ENCODE data around the gene FAM3D.

FAM3D gene

DNA sequence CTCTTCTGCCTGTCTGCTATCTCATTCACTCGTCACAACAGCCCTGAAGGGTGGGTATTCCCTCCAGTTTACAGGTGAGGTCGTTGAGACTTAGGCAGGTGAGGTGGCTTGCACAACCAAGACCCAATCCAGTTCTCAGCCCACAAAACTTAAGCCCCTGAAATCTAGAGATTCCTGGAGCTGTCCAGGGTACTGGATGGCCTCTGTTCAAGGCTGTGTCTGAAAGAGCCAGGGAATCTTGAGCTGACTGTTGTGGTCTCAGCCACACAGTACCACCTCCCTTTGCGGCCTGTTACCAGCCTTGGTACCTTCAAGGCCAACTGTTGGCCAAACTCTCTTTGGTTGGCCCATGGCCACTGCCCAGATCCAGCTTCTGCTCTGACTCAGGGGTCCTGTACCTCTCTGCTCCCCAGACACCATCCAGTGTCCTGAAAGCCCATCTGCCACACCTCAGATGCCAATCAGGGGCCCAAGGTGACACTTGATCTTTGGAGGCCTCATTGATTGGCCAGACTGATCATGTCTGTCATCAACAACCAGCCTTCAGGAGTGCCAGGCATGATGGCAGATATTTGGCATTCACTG lies 78.5 kb downstream of the FAM3D start:
- peak; percentile 22 for DNase-seq

DNA sequence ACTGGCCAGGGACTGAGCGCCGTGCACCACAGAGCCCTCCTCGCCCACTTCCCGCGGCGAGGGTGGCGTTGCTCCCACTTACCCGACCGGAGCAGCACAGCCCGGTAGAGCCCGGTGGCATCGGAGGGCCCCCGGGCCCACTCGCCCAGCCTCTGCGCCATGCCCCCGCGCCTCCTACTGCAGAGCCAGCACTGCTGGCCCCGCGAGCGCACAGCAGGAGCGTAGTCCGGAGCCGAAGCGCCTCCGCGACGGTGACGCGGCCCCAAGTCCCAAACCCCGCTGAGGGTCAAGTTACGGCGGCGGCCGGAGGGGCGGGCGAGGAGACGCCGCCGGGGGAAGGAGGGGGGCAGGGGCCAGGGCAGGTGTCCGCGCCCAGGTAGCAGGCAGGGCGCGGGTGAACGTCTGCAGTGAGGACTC lies 79.8 kb downstream of the FAM3D start:
- no peak for DNase-seq

DNA sequence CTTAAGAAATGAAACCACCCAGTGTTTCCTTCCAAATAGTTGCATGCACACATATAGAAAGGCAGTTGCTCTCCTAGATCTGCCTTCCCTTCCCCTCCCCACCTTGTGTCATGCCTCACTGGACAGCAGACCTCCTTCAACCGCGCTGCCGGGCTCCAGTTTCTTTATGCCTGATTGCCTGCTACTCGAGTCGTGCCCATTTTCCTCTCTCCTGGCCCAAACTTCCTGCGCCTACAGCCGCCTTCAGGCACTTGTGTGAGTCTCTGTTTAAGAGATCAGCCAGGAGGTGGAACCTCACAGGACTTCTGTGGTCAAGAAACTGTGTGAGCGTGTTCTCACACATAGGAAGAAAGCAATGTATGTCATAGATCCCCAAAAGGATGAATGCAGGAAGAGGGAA lies 80.6 kb downstream of the FAM3D start:
- DNase-seq: no peak

DNA sequence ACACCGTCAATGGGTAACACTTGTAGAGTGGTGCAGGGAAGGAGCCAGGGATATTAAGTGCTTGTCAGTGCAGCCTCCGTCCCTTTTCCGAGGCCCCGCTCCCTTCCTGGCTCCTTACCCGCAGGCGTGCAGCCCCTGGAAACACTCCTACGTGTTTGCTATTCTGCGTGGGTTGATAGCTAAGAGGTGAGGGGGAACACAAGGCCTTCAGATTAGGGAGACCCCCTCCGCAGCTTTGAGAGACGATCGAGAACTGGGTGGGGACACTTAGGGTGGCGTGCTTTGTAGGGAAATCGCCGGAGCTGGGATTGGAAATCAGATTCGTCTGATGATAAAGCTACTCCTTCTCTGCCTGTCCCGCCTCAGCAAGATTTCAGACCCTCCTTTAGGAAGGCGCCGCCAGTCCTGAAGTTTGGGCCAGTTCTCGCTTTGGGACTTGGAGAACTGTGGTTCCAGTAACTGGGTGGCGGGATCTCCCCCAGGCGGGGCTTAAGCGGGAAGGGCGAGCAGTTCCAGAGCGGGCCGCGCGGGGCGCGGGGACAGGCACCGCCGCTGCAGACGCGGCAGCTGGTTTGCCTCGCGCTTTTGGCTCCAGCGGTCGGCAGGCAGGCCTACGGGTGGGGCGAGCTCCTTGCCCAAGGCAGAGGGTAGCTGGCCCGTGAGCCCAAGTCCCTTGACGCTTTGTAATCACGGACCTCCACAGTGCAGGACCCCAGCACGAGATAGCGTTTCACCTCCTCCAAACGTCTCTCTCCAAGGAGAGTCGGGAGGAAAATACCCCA lies 81.4 kb downstream of the FAM3D start:
- DNase-seq: peak; percentile 33

DNA sequence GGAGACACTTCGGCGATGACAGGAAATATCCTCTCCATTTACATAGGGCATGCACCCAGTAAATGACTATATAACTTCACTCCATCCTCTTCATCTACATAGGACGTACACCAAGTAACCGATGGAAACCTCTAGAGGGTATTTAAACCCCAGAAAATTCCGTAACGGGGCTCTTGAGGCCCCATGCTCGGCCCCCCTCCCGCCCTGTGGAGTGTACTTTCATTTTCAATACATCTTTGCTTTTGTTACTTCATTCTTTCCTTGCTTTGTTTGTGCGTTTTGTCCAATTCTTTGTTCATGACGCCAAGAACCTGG lies 81.9 kb downstream of the FAM3D start:
- no peak for DNase-seq

Data from hematopoietic multipotent progenitor cell treated with erythropoietin and hydrocortisone succinate and interleukin-3 and kit ligand, for 8 days (in vitro differentiated cells).